GM06990 (cell line): ENCODE results near the gene NRARP.

Source experiments
- DNase-seq: peaks from one replicate; pipeline ENCODE4 v3.0.0-alpha.2; 2011; ENCODE audit not compliant: insufficient read length; ENCODE audit errors: extremely low read depth
- H3K27me3 ChIP-seq: replicated peaks from 2 replicates; pipeline ENCODE4 v1.6.0; 2011; ENCODE audit warnings: low read length; ENCODE audit not compliant: control insufficient read depth, insufficient read depth
- H3K36me3 ChIP-seq: 2 replicates; pipeline ENCODE4 v1.5.1; 2011; ENCODE audit warnings: low read length; ENCODE audit not compliant: control insufficient read depth, insufficient read depth
- H3K4me3 ChIP-seq: replicated peaks from 2 replicates; pipeline ENCODE4 v1.5.1; 2011; ENCODE audit warnings: low read depth, mild to moderate bottlenecking, control low read depth, low read length
- CTCF ChIP-seq: IDR thresholded peaks from 2 replicates; pipeline ENCODE4 v1.5.1; 2011; ENCODE audit warnings: low read length, control low read depth, mild to moderate bottlenecking, inconsistent platforms; ENCODE audit not compliant: insufficient read depth, poor library complexity, severe bottlenecking

NRARP gene

GRCh38 chr9:137302118-137302448, at the start of gene NRARP:
Gene NRARP (minus strand): TSS chr9:137302271. CDS start chr9:137301928, 343 bp downstream.
- DNase-seq, result peak; percentile 89

GRCh38 chr9:137350696-137351584, 48.9 kb upstream of the NRARP start:
- no peaks in the 10 kb centered on the region for H3K27me3 ChIP-seq
- no peak for DNase-seq
- no peaks in the 10 kb centered on the region for H3K36me3 ChIP-seq
- no peak for TF ChIP-seq CTCF
- no peak overlapping the region for H3K4me3 ChIP-seq

More at GRCh38 chr9:137302118-137302448, at the start of gene NRARP:
- no peak for TF ChIP-seq CTCF
- Histone ChIP-seq H3K27me3 (no peaks in the 10 kb centered on the region; the same call in 1 of the 2 replicates), H3K36me3 (no peaks in the 10 kb centered on the region), H3K4me3 (peak within 1 kb of the TSS; percentile 53)

- DNase-seq, result no peak
- no peak overlapping the region for H3K4me3 ChIP-seq
- H3K36me3 ChIP-seq, result no peaks in the 10 kb centered on the region
- no peak for TF ChIP-seq CTCF
- H3K27me3 ChIP-seq, result no peaks in the 10 kb centered on the region
These were observed 47.5 kb upstream of the NRARP start for GRCh38 chr9:137349471-137350033.

- TF ChIP-seq CTCF, result no peak
- Histone ChIP-seq H3K4me3 (no peak overlapping the region), H3K36me3 (no peaks in the 10 kb centered on the region), H3K27me3 (no peaks in the 10 kb centered on the region)
- no peak for DNase-seq
These were observed 46.8 kb upstream of the NRARP start for GRCh38 chr9:137348769-137349470.

- Histone ChIP-seq H3K4me3 (no peak overlapping the region), H3K36me3 (no peaks in the 10 kb centered on the region), H3K27me3 (no peaks in the 10 kb centered on the region)
- TF ChIP-seq CTCF, result no peak
- DNase-seq, result no peak
These were observed 45.9 kb upstream of the NRARP start for GRCh38 chr9:137347928-137348327.
